Stimulated activated memory B cell treated with anti-CD40 and anti-IgM and Interleukin-4, amounts not matched to agents 10 μg/mL and 1 μg/mL and 100 μg/mL, for 72 hours (primary cell): Measurements from ENCODE around the gene HENMT1.
"Not testable (repeated sequence)": the region's sequence is repeated elsewhere in the genome, so short reads cannot be mapped to it uniquely, and the experiment has no call there.

Experiments
- ATAC-seq: fragments of 150-1000 bp; cut with Tn5 transposase; 2 replicates; pipeline ENCODE4 v1.10.0; 2021
- H3K27ac Mint-ChIP-seq: one replicate; pipeline ENCODE4 v1.8.0; 2022; ENCODE audit warnings: mild to moderate bottlenecking, mixed read lengths
- H3K27me3 Mint-ChIP-seq: one replicate; pipeline ENCODE4 v1.8.0; 2022; ENCODE audit warnings: mixed read lengths
- H3K36me3 Mint-ChIP-seq: one replicate; pipeline ENCODE4 v1.8.0; 2022; ENCODE audit warnings: mixed read lengths
- H3K4me1 Mint-ChIP-seq: one replicate; pipeline ENCODE4 v1.8.0; 2022; ENCODE audit warnings: mixed read lengths
- H3K4me3 Mint-ChIP-seq: one replicate; pipeline ENCODE4 v1.8.0; 2022; ENCODE audit warnings: mild to moderate bottlenecking, moderate library complexity, mixed read lengths
- H3K9me3 Mint-ChIP-seq: one replicate; pipeline ENCODE4 v1.8.0; 2022; ENCODE audit warnings: mixed read lengths

The HENMT1 gene

GRCh38 chr1:108686614-108687313, 25.9 kb upstream of the HENMT1 start:
- Mint-ChIP-seq H3K27me3 (peaks cover 6% of the 10 kb centered on the region), H3K36me3 (no peaks in the 10 kb centered on the region), H3K4me1 (peaks cover 16% of the 10 kb centered on the region), H3K9me3 (no peaks in the 10 kb centered on the region), H3K4me3 (no peak overlapping the region), H3K27ac (no peak overlapping the region)
- ATAC-seq: no peak

- no peaks in the 10 kb centered on the region for H3K36me3 Mint-ChIP-seq
- H3K4me3 Mint-ChIP-seq: no peak overlapping the region
- no peak for ATAC-seq
- peaks cover 4% of the 10 kb centered on the region for H3K4me1 Mint-ChIP-seq
- H3K27ac Mint-ChIP-seq: no peak overlapping the region
- H3K9me3 Mint-ChIP-seq: no peaks in the 10 kb centered on the region
- peaks cover 17% of the 10 kb centered on the region for H3K27me3 Mint-ChIP-seq
Observed at GRCh38 chr1:108685529-108685928, 24.6 kb upstream of the HENMT1 start.

GRCh38 chr1:108681701-108682100, 20.8 kb upstream of the HENMT1 start:
- H3K27me3 Mint-ChIP-seq: peaks cover 17% of the 10 kb centered on the region
- not testable (repeated sequence) for H3K4me1 Mint-ChIP-seq, H3K9me3 Mint-ChIP-seq, H3K4me3 Mint-ChIP-seq, H3K36me3 Mint-ChIP-seq, H3K27ac Mint-ChIP-seq, ATAC-seq

GRCh38 chr1:108679586-108680213, 18.8 kb upstream of the HENMT1 start:
- Mint-ChIP-seq H3K4me3 (peak overlapping the region; percentile 23), H3K27me3 (peaks cover 19% of the 10 kb centered on the region), H3K27ac (no peak overlapping the region), H3K4me1 (no peaks in the 10 kb centered on the region), H3K9me3 (no peaks in the 10 kb centered on the region), H3K36me3 (no peaks in the 10 kb centered on the region)
- no peak for ATAC-seq

- Mint-ChIP-seq H3K9me3 (no peaks in the 10 kb centered on the region), H3K4me3 (no peak overlapping the region), H3K4me1 (no peaks in the 10 kb centered on the region), H3K36me3 (no peaks in the 10 kb centered on the region), H3K27me3 (peaks cover 26% of the 10 kb centered on the region), H3K27ac (no peak overlapping the region)
- no peak for ATAC-seq
Observed at GRCh38 chr1:108678706-108679105, 17.8 kb upstream of the HENMT1 start.

- Mint-ChIP-seq H3K4me3 (no peak overlapping the region), H3K27ac (no peak overlapping the region), H3K9me3 (no peaks in the 10 kb centered on the region), H3K36me3 (no peaks in the 10 kb centered on the region), H3K27me3 (peaks cover 52% of the 10 kb centered on the region), H3K4me1 (no peaks in the 10 kb centered on the region)
- ATAC-seq: no peak
Observed at GRCh38 chr1:108671143-108671542, 10.2 kb upstream of the HENMT1 start.

GRCh38 chr1:108670131-108670773, 9.4 kb upstream of the HENMT1 start:
- Mint-ChIP-seq H3K27ac (no peak overlapping the region), H3K36me3 (no peaks in the 10 kb centered on the region), H3K4me3 (no peak overlapping the region), H3K4me1 (no peaks in the 10 kb centered on the region), H3K9me3 (no peaks in the 10 kb centered on the region), H3K27me3 (peaks cover 52% of the 10 kb centered on the region)
- ATAC-seq: no peak

- no peaks in the 10 kb centered on the region for H3K9me3 Mint-ChIP-seq
- ATAC-seq: no peak
- peaks cover 50% of the 10 kb centered on the region for H3K27me3 Mint-ChIP-seq
- H3K36me3 Mint-ChIP-seq: no peaks in the 10 kb centered on the region
- no peak overlapping the region for H3K27ac Mint-ChIP-seq
- no peaks in the 10 kb centered on the region for H3K4me1 Mint-ChIP-seq
- no peak overlapping the region for H3K4me3 Mint-ChIP-seq
Observed at GRCh38 chr1:108669679-108670078, 8.8 kb upstream of the HENMT1 start.

- ATAC-seq: no peak
- Mint-ChIP-seq H3K4me1 (no peaks in the 10 kb centered on the region), H3K27me3 (peaks cover 43% of the 10 kb centered on the region), H3K9me3 (no peaks in the 10 kb centered on the region), H3K4me3 (no peak overlapping the region), H3K36me3 (no peaks in the 10 kb centered on the region), H3K27ac (no peak overlapping the region)
Observed at GRCh38 chr1:108668777-108669176, 7.9 kb upstream of the HENMT1 start.

GRCh38 chr1:108667422-108667821, 6.5 kb upstream of the HENMT1 start:
- not testable (repeated sequence) for H3K9me3 Mint-ChIP-seq, H3K36me3 Mint-ChIP-seq, H3K4me3 Mint-ChIP-seq, H3K27ac Mint-ChIP-seq, H3K4me1 Mint-ChIP-seq, ATAC-seq
- H3K27me3 Mint-ChIP-seq: peaks cover 32% of the 10 kb centered on the region

GRCh38 chr1:108665771-108666170, 4.9 kb upstream of the HENMT1 start:
- Mint-ChIP-seq H3K9me3 (no peaks in the 10 kb centered on the region), H3K4me1 (no peaks in the 10 kb centered on the region), H3K36me3 (no peaks in the 10 kb centered on the region), H3K27me3 (peaks cover 18% of the 10 kb centered on the region), H3K4me3 (no peak overlapping the region), H3K27ac (no peak overlapping the region)
- ATAC-seq: no peak

- no peak overlapping the region for H3K4me3 Mint-ChIP-seq
Observed at GRCh38 chr1:108665067-108665466, 4.2 kb upstream of the HENMT1 start.

GRCh38 chr1:108664481-108664880, 3.6 kb upstream of the HENMT1 start:
- H3K36me3 Mint-ChIP-seq: no peaks in the 10 kb centered on the region
- no peak overlapping the region for H3K4me3 Mint-ChIP-seq
- ATAC-seq: no peak
- no peak overlapping the region for H3K27ac Mint-ChIP-seq
- H3K4me1 Mint-ChIP-seq: no peaks in the 10 kb centered on the region
- H3K9me3 Mint-ChIP-seq: no peaks in the 10 kb centered on the region
- peaks cover 9% of the 10 kb centered on the region for H3K27me3 Mint-ChIP-seq

More at GRCh38 chr1:108665067-108665466, 4.2 kb upstream of the HENMT1 start:
- ATAC-seq: no peak
- Mint-ChIP-seq H3K4me1 (no peaks in the 10 kb centered on the region), H3K27me3 (peaks cover 11% of the 10 kb centered on the region), H3K27ac (no peak overlapping the region), H3K9me3 (no peaks in the 10 kb centered on the region), H3K36me3 (no peaks in the 10 kb centered on the region)

GRCh38 chr1:108663074-108663473, 2.2 kb upstream of the HENMT1 start:
- Mint-ChIP-seq H3K27ac (no peak overlapping the region), H3K9me3 (no peaks in the 10 kb centered on the region), H3K4me3 (no peak overlapping the region), H3K27me3 (no peaks in the 10 kb centered on the region), H3K36me3 (no peaks in the 10 kb centered on the region), H3K4me1 (peaks cover 2% of the 10 kb centered on the region)
- ATAC-seq: no peak

- no peak overlapping the region for H3K27ac Mint-ChIP-seq
- no peaks in the 10 kb centered on the region for H3K27me3 Mint-ChIP-seq
- no peaks in the 10 kb centered on the region for H3K9me3 Mint-ChIP-seq
- peaks cover 11% of the 10 kb centered on the region for H3K4me1 Mint-ChIP-seq
- no peak for ATAC-seq
- H3K4me3 Mint-ChIP-seq: no peak overlapping the region
- peaks cover 9% of the 10 kb centered on the region for H3K36me3 Mint-ChIP-seq
Observed at GRCh38 chr1:108657356-108658080, 3.4 kb downstream of the HENMT1 start.
